Measurements from ENCODE around the gene CORO2B.

DNA sequence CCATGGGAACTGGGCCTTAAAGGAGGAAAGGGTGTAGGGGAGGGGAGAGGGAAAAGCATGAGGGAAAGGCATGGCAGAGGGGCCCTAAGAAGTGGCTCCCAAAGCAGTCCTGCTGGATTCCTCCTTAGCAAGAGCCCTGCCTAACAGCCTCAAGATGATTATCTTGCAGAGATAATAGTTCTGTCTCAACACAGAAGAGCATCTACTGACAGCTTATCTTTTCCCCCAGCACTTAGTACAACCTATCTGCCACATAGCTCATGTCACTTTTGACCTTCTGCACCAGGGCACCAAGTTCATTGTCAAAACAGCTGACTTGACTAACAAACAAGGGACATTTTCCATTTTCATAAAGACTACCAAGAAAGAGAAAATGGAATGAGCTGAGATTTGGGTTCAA lies 155.6 kb downstream of the CORO2B start:
- TF ChIP-seq, protein P1, sequence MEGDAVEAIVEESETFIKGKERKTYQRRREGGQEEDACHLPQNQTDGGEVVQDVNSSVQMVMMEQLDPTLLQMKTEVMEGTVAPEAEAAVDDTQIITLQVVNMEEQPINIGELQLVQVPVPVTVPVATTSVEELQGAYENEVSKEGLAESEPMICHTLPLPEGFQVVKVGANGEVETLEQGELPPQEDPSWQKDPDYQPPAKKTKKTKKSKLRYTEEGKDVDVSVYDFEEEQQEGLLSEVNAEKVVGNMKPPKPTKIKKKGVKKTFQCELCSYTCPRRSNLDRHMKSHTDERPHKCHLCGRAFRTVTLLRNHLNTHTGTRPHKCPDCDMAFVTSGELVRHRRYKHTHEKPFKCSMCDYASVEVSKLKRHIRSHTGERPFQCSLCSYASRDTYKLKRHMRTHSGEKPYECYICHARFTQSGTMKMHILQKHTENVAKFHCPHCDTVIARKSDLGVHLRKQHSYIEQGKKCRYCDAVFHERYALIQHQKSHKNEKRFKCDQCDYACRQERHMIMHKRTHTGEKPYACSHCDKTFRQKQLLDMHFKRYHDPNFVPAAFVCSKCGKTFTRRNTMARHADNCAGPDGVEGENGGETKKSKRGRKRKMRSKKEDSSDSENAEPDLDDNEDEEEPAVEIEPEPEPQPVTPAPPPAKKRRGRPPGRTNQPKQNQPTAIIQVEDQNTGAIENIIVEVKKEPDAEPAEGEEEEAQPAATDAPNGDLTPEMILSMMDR (IDR thresholded peaks at IDR 0.05) = no peak
- TF ChIP-seq POLR2A (IDR thresholded peaks at IDR 0.05) = no peak
